ENCODE data around the gene CALHM2.
"Not testable (repeated sequence)": the region's sequence is repeated elsewhere in the genome, so short reads cannot be mapped to it uniquely, and the experiment has no call there.

CALHM2 gene

DNA sequence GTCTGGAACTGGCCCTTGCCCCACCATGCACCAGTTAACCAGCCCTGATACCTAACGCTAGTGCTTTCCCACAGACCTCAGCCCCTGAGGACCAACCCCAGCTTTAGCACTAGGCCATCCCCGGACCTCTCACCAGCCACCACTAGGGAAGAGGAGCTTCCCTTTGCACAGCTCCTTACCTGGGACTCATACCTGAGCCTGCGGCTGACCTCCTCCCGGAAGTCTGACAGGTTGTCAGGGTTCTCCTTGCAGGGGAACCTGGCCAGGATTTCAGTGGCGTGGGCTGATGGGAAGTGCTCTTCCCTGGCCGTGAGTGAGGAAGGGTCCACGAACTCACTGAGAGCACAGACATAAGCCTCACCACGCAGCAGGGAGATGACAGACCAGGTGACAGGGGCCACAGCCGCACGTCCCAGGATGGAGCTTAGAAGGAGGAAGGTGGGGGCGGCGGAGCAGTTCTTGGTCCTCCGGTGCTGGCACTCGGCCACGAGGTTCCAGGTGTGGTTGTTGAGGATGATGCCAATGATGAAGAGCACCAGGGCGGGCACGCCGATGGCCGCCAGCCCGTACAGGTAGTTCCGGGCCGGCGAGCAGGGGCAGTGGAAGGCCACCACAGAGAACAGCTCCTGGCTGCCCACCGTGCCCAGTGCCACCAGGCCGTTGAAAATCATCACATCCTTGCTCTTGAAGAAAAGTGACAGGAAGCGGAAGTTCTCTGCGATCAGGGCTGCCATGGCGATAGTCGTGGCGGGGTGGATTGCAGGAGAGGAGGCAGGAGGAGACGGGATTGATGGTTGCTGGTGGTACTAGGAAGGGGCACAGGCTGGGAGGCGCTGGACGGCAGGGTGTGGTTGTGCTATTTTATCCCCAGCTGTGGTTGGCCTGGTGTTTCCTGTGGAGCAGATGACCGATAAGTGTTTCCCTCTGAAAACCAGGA, 2.7 kb downstream of the CALHM2 start:
- no peak for DNase-seq

DNA sequence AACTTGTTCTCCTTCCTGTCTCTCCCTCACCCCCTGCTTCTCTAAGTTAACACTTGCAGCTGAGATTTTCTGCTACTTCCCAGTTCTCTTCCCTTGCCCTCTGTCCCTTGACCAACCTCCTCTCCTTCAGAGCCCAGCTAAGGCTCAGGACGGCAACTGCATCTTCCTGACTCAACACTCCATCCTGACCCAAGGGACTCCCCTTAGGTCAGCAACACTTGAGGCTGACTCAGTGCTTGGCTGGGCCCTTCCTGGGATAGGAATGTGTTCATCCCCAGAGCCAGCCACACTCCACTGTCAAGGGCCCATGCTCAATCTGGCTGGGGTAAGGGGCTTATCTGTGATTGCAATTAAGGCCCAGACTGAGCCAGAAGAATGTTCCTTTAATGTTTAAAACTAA, 3.4 kb downstream of the CALHM2 start:
- no peak for DNase-seq

DNA sequence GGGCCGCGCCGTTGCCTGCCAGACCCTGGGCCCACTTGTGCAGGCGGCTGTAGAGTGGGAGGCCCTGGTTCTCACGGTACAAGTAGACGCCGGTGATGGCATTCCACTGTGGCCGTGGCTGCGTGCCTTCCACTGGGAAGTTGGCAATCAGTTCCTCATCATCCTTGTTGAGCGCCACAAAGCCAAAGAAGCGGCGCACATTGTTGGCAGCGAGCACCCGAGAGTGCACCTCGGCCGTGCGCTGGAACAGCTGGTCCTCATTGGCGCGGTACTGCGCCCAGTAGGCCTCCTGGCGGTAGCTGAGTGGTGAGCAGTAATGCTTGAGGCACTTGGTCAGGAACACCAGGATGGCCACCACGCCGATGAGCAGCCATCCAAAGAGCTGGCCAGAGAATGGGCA, 5.0 kb downstream of the CALHM2 start:
- DNase-seq: no peak

DNA sequence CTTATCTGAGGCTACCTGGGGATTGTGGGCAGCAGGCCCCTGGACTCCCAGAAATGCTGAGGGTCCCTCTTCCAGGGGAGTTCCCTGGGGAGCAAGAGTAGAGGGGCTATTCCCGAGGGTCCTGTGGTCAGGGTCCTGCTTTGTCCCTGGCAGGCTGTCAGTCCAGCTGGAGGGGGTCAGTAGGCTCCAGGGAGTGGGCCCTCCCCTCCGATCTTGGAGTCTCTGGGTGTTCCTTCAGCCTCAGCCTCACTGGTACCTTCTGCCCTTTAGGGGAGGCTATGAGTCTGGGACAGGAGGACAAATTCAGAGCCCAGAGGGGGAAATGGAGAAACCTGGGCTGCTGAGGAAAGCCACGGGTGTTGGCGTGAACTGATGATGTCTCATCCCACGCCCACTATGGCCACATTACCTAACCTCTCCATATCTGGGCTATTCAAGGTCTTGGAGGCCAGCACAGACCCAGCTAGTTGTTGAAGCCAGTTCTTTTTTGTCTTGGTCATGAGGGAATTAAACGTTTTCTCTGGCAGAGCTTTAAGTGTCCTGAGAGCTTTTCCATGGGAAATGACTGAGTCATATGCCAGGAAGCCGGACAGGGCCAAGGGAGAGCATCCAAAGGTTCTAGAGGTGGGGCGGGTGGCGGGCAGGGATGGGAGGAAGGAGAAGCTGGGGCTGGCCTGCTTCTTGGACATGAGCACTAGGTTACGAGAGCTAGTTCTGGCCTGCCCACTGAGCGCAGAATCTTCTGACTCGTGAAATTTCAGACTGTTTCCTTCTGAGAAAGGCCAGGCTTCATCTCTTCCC, 6.2 kb downstream of the CALHM2 start:
- DNase-seq: no peak

DNA sequence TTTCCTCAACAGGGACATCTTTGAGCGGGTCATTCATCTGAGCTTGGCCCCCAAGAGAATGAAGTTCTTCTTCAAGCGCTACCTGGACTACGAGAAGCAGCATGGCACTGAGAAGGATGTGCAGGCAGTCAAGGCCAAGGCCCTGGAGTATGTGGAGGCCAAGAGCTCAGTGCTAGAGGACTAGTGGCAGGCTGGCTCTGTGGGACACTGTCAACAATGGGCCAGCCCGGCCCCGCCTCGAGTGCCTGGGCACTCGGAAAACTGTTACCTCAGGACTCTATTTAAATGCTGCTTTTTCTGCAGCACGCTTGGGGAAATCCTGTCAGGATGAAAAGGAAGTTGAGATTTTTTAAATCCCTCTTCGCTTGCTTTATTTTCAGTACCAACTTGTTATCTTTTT, 6.8 kb downstream of the CALHM2 start:
- DNase-seq: no peak

DNA sequence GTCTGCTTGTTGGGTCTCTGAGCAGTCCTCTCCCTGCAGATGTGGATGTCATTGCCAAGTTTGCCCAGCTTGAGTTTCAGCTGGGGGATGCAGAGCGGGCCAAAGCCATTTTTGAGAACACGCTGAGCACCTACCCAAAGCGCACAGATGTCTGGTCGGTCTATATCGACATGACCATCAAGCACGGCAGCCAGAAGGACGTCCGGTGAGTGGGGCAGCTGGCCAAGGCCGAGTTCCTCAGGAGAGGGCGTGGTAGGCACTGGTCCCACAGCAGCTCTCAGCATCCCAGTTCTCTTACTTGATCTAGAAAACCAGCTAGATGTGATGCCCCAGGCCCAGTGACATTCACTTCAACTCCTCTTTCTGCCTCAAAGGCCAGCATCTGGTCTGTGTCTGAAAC, 7.7 kb downstream of the CALHM2 start:
- DNase-seq: no peak

DNA sequence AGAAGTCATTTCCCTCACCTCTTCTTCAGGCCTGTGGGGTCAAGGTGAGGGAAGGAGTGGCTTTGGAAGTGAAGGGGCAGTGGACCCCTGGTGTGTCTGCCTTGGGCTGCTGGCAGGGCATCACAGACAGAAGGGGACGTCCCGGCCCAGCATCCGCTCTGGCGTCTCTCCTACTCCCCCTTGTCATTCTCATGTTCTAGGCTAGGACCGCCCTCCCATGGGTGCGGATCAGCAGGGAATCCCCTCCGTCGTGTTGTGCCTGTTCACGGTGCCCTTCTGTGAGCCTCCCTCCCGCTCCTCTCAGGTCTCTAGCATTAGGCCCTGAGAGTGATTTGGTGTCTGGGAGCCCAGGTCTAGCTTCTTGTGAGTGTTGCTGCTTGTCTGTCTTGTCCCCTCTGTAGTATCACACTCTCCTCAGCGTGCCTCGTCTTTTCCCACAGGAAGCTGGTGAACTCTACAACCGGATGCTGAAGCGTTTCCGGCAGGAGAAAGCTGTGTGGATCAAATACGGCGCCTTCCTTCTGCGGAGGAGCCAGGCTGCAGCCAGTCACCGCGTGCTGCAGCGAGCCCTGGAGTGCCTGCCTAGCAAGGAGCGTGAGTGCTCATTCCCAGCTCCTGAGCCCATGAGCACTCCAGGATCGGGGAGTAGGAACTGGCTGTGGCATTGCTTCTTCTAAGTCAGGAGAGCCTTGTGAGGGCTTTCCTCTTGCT, 8.5 kb downstream of the CALHM2 start:
- no peak for DNase-seq

DNA sequence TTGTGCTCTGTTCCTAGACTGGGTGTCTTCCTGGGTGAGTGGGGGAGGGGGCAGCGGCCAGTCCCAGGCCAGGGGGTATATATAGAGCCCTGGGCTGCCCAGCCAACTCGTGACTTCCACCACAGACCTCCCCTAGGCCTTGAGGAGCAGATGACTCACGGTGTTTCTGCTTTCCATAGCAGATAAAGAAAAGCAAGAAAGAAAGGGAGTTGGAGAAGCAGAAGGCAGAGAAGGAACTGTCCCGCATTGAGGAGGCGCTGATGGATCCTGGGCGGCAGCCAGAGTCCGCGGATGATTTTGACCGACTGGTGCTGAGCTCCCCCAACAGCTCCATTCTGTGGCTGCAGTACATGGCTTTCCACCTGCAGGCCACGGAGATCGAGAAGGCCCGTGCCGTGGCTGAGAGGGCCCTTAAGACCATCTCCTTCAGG, 10.1 kb downstream of the CALHM2 start:
- DNase-seq: no peak

DNA sequence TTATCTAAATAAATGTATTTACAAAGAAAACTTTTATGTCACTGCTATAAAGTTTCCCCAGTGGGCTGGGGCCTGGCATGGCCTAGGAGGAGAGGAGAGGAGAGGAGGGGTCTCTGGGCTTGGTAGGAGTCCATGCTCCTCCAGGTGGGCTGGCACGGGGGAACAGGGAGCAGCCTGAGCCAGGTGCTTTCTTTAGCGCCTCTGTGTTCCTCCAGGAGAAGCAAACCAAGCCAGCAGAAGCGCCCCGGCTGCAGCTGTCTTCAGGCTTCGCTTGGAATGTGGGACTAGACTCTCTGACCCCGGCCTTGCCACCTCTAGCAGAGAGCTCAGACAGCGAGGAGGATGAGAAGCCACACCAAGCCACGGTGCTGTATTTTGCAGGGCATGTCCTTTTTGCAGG, 10.6 kb downstream of the CALHM2 start:
- no peak for DNase-seq

DNA sequence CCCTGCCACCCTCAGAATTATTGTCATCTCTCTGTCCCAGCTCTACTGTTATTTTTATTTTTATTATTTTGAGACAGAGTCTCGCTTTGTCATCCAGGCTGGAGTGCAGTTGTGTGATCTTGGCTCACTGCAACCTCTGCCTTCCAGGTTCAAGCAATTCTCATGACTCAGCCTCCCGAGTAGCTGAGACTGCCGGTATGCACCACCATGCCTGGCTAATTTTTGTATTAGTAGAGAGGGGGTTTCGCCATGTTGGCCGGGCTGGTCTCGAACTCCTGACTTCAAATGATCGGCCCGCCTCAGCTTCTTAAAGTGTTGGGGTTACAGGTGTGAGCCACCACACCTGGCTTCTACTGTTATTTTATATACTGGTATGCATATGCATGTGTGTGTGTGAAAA, 11.0 kb downstream of the CALHM2 start:
- DNase-seq: no peak

DNA sequence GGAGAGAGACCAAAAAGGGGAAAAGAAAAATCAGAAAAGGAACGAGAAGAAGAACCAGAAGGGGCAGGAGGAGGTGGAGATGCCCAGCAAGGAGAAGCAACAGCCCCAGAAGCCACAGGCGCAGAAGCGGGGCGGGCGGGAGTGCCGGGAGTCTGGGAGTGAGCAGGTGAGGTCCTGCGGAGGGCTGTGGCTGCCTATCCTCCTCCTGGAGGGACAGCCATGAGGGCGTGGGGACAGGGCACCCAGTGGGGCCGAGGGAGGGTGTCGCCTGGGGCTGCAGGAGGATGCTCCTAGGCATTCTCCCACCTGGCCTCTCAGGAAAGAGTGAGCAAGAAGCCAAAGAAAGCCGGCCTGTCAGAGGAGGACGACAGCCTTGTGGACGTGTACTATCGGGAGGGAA, 11.8 kb downstream of the CALHM2 start:
- DNase-seq: no peak

DNA sequence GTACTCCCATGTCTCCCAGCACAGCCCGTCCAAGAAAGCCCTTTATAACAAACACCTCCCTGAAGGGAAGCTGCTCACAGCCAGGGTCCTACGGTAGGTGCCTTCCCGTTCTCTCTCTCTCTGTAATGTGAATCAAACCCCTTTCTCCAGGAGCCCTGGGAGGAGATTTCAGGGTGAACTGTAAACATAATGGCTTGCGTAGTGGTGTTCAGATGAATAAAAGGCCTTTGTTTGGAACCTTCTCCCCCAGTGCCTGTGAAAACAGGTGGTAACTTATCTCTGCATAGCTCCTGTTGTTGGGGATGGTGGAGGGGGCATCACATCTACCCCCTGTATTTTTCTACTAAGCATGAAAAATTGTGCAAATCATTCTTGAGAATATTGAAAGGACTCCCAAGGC, 12.4 kb downstream of the CALHM2 start:
- DNase-seq: no peak

DNA sequence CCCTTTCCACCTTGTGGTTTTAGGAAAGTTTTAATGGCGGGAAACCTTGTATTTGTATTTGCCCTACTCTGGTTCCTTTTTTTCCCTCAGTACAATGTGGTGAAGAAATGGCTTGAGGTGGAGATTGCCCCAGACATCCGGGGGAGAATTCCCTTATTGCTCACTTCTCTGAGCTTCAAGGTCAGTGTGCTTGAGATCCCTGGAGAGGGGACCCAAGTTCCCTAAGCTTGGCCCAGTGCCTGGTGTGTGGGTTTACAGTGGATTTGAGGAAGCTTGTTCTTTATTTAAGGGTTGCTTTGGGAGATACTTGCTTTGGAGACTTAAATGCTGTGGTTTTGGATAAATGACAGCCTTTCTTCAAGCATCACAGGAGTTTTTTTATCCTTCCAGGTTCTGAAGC, 18.3 kb downstream of the CALHM2 start:
- DNase-seq: no peak

DNA sequence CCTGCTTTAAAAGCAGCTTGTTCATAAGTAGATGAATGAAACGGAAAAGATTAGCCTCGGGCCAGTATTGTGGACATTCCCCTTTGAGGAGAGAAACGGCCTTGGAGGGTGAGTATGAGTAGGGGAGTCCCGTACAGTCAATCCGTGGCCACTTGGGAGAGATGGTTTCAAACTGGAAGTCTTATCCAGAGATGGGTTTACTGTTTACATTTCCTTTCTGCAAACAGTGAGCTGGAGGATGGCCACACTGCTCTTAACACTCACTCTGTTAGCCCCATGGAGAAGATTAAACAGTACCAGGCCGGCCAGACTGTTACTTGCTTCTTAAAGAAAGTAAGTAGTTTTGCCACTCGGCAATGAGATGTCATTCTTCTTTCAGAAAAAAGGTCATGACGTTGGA, 20.3 kb downstream of the CALHM2 start:
- no peak for DNase-seq

DNA sequence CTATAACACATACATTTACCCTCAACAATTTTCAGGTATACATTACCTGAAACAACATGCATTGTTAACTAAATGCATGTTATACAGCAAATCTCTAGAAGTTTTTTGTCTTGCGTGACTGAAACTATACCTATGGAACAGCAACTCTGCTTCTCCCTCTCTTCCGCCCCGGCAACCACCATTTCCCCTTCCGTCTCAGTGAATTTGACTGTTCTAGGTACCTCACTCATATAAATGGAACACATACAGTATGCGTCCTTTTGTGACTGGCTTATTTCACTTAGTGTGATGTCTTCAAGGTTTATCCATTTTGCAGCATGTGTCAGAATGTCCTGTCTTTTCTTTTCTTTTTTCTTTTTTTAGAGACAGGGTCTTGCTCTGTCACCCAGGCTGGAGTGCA, 22.5 kb downstream of the CALHM2 start:
- DNase-seq: no peak

DNA sequence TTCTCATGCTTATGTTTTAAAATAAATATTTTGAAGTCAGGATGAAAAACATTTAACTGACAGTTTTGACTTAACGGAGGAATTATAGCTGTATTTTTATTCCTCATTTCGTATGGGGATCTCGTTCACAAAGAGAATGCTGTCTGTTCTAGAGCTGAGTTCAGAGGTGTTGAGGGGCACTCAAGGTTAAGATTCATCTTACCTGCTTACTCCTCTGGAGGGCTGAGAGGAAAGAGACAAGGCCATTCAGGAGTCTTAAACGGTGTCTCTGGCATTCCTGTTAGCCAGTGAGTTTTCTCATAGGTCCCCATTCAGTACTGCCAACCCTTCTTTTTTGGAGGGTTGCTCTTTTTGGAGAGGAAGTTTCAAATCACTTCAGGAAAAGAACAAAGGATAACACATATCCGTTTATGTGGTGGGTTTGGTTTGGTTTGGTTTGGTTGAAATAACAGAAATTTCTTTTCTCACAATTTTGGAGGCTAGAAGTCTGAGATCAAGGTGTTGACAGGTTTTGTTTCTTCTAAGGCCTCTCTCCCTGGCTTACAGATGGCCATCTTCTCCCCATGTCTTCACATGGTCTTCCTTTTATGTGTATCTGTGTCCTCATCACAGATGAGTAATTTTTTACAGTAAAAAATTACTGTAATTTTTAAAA, 23.1 kb downstream of the CALHM2 start:
- DNase-seq: no peak

DNA sequence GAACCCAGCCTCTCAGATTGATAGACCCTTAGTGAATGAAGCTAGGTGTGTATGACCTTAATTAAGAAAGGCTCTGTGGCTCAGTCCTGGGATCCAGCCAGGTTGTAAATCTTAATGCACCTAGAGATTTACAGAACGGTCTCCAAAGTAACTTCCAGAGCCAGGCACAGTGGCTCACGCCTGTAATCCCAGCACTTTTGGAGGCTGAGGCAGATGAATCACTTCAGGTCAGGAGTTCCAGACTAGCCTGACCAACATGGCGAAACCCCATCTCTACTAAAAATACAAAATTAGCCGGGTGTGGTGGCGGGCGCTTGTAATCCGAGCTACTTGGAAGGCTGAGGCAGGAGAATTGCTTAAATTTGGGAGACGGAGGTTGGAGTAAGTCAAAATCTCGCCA, 24.3 kb downstream of the CALHM2 start:
- DNase-seq: no peak

DNA sequence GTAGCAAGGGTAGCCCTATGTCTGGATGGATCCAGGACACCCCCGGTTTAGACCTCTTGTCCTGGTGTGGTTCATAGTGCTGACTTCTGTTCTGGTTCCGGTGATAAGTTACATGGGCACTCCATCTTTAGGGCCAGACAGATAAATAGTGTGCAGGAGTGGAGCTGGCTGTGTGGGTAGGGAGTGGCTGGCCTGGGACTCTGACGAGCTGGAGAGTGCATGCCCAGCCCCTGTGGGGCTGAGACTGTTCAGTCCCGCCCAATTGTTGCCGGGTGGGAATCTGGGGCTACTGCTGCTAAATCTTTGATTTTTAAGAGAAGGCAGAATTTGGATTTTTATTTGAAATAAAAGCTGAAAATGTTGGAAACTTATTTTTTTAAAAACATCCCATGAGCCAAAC, 28.4 kb downstream of the CALHM2 start:
- DNase-seq: no peak

DNA sequence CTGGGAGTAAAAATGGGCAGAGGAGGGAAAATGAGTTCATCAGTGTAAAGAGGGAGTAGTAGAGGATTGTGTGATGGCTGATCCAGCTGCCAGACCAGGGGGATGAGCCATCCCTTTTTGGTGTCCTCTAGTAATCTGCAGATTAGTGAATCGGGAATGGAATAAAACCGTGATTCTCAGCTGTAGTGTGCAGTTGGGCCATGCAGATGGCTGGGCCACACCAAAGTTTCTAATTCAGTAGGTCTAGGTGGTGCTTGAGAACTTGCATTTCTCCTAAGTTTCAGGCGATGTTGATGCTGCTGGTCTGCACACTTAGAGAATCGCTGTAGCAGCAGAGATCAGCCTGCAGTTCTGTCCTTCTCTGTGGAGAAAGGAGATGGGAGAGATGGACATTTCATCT, 33.1 kb downstream of the CALHM2 start:
- no peak for DNase-seq

DNA sequence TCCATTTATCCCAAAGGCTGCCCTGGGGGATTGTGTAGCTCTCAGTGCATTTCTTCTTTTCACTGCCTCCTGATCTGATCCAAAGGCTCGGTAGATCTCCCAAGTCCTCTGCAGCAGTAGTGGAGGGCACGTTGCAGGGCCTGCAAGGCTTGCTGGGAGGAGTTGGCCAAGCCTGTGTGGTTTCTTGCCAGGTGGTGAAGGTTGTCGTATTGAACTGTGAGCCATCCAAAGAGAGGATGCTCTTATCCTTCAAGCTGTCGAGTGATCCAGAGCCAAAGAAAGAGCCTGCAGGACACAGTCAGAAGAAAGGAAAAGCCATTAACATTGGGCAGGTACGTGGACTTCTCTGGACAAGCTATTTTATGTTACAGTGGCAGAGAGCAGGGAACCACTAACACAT, 34.6 kb downstream of the CALHM2 start:
- no peak for DNase-seq

DNA sequence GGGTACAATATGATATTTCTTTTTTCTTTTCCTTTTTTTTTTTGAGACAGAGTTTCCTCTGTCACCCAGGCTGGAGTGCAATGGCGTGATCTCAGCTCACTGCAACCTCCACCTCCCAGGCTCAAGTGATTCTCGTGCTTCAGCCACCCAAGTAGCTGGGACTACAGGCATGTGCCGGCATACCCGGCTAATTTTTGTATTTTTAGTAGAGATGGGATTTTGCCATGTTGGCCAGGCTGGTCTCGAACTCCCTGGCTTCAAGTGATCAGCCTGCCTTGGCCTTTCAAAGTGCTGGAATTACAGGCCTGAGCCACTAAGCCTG, 35.1 kb downstream of the CALHM2 start:
- not testable (repeated sequence) for DNase-seq

DNA sequence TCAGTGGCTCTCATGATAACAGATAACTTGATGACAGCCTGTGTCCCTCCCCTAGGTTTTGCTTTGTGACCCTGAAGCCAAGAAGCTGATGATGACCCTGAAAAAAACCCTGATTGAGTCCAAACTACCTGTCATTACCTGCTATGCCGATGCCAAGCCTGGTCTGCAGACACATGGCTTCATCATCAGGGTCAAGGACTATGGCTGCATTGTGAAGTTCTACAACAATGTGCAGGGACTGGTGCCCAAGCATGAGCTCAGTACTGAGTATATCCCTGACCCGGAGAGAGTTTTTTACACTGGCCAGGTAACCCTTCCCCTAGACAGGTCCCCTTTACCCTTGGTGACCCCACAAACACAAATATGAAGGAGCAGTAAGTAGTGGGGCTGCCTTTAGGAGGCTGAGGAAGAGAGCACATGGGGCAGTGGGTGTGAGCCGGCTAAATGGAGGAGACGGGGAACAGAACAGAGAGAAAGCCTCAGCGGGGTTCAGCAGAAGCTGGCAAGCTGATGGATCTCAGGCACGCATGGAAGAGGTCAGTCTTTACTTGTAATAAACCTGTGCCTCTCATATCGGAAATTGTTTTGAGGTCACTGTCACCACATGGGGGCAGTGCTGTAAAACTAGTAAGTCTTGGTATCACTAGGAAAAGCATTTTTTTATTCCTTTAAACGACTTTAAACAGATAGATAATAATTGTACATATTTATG, 35.6 kb downstream of the CALHM2 start:
- DNase-seq: peak; percentile 47 to 53

DNA sequence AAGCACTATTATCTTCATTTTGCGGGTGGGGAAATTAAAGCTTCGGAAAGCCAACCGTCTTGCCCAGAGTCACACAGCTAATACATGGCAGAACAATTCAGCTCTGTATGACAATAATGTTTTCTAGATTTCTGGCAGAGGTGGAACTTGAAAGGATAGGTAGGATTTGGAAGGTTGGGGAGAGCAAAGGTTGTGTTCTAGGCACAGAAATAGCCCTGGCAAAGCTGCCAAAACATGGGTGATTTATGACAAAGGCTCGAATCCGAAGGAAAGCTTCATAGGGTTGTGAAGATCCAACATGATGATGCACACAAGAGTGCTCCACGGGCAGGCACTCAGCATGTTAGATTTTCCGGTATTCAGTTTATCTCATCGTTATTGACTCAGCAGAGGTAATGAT, 36.6 kb downstream of the CALHM2 start:
- DNase-seq: no peak

Data from stimulated activated CD4-positive, alpha-beta T cell treated with anti-CD3 and anti-CD28 coated beads, Interleukin-2, amount 100 ng/mL, for 24 hours (primary cell).